ENCODE measurements around the gene PFKP.

DNA sequence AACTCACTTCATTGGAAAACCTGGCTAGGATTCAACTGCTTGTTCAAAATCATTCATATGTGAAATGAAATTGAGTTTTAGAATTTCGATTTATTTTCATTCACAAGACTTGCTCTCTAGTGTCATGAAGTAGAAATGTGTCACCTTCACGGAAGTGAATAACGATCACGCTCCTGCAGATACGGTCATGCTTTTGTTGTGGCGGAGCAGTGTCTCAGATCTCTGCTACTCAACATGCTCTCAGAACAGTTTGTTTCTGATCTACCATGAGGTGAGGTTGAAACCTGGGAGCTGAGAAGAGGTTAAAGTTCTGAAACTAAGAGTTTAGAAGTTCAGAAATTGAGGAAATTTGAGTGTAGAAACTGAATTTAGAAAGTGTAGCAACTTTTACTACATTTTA lies 119.0 kb downstream of the PFKP start:
- TF ChIP-seq CTCF (IDR thresholded peaks at IDR 0.05; ENCODE audit: low read depth, low read length) (no peak), EZH2phosphoT487 (IDR thresholded peaks at IDR 0.05; ENCODE audit: low read depth) (no peak)

Data from OCI-LY3 (cell line).